NCI-H1694 (cell line): ENCODE results near the gene STX17.
"Not testable (repeated sequence)": the region's sequence is repeated elsewhere in the genome, so short reads cannot be mapped to it uniquely, and the experiment has no call there.

ENCODE experiments used
- DNase-seq: peaks from one replicate; lab custom pipeline; 2025; lab: John Stamatoyannopoulos, UW

STX17 gene

GRCh38 chr9:99906403-99907207, at the start of gene STX17:
Gene STX17, plus strand, starts transcription at chr9:99906654. Its CDS starts 8,586 bp downstream, at chr9:99915240.
- DNase-seq, result peak; percentile 13

- DNase-seq, result not testable (repeated sequence)
Measured at GRCh38 chr9:99857576-99857975, 48.9 kb upstream of the STX17 start.

- no peak for DNase-seq
Measured at GRCh38 chr9:99858087-99858486, 48.4 kb upstream of the STX17 start.

GRCh38 chr9:99859243-99859980, 47.0 kb upstream of the STX17 start:
- DNase-seq, result no peak

GRCh38 chr9:99860266-99860665, 46.2 kb upstream of the STX17 start:
- no peak for DNase-seq

- DNase-seq, result no peak
Measured at GRCh38 chr9:99863955-99864354, 42.5 kb upstream of the STX17 start.

GRCh38 chr9:99866398-99866797, 40.1 kb upstream of the STX17 start:
- DNase-seq, result no peak

- no peak for DNase-seq
Measured at GRCh38 chr9:99867536-99867935, 38.9 kb upstream of the STX17 start.

GRCh38 chr9:99867968-99868367, 38.5 kb upstream of the STX17 start:
- no peak for DNase-seq

GRCh38 chr9:99868845-99869244, 37.6 kb upstream of the STX17 start:
- DNase-seq, result no peak

GRCh38 chr9:99870126-99870525, 36.3 kb upstream of the STX17 start:
- DNase-seq, result no peak

GRCh38 chr9:99873531-99873930, 32.9 kb upstream of the STX17 start:
- DNase-seq, result no peak

- DNase-seq, result no peak
Measured at GRCh38 chr9:99873943-99874584, 32.4 kb upstream of the STX17 start.

- no peak for DNase-seq
Measured at GRCh38 chr9:99876190-99876589, 30.3 kb upstream of the STX17 start.

- no peak for DNase-seq
Measured at GRCh38 chr9:99878651-99879050, 27.8 kb upstream of the STX17 start.

- no peak for DNase-seq
Measured at GRCh38 chr9:99881769-99882168, 24.7 kb upstream of the STX17 start.

GRCh38 chr9:99885747-99886146, 20.7 kb upstream of the STX17 start:
- no peak for DNase-seq

- DNase-seq, result no peak
Measured at GRCh38 chr9:99889120-99889519, 17.3 kb upstream of the STX17 start.

- no peak for DNase-seq
Measured at GRCh38 chr9:99894826-99895225, 11.6 kb upstream of the STX17 start.

- no peak for DNase-seq
Measured at GRCh38 chr9:99895510-99895909, 10.9 kb upstream of the STX17 start.

GRCh38 chr9:99896119-99896518, 10.3 kb upstream of the STX17 start:
- DNase-seq, result no peak

- DNase-seq, result no peak
Measured at GRCh38 chr9:99903393-99903792, 3.1 kb upstream of the STX17 start.

GRCh38 chr9:99905833-99906402, 536 bp upstream of the STX17 start:
- no peak for DNase-seq
